PC-9 (cell line): ENCODE measurements around the gene IL4I1.

Experiments
- EZH2 ChIP-seq: fragments of 200-600 bp; sonication (generic); IDR thresholded peaks from 2 replicates; pipeline ENCODE4 v1.8.0; 2017; ENCODE audit warnings: antibody characterized with exemption, low read depth
- TF ChIP-seq, protein P1 (sequence below): fragments of 200-600 bp; sonication (generic); conservative IDR thresholded peaks from 2 replicates; pipeline ENCODE4 v1.6.1; 2017; ENCODE audit warnings: mixed run types, antibody characterized with exemption, mild to moderate bottlenecking, moderate library complexity

DNA sequence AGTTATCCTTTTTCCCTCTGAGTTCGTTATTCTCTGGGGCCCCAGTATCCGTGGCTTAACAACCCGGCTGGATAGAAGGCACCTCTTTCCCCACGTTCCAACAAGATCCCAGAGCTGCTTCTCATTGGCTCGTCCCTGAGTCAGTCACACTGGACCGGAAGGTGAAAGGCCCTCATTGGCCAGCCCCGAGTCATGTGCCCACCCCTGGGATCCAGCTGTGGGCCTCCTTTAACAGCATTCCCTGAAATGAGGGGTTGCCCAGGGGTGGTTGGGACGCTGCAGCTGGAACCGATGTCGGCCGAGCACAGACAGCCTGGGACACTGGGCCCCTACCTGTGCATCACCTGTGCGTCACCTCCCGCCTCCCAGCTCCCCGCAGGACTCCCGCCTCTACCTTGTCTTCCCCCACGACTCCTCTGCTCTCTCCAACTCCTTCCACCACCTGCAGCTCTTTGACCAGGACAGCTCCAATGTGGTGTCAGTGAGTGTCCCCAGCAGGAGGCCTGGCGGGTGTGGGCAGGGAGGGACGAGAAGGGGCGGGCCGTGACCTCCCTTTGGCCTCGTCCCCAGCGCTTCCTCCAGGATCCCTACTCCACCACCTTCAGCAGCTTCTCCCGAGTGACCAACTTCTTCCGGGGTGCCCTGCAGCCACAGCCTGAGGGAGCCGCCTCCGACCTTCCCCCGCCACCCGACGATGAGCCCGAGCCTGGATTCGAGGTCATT is 14.9 kb downstream of the IL4I1 start:
- TF ChIP-seq, protein P1, sequence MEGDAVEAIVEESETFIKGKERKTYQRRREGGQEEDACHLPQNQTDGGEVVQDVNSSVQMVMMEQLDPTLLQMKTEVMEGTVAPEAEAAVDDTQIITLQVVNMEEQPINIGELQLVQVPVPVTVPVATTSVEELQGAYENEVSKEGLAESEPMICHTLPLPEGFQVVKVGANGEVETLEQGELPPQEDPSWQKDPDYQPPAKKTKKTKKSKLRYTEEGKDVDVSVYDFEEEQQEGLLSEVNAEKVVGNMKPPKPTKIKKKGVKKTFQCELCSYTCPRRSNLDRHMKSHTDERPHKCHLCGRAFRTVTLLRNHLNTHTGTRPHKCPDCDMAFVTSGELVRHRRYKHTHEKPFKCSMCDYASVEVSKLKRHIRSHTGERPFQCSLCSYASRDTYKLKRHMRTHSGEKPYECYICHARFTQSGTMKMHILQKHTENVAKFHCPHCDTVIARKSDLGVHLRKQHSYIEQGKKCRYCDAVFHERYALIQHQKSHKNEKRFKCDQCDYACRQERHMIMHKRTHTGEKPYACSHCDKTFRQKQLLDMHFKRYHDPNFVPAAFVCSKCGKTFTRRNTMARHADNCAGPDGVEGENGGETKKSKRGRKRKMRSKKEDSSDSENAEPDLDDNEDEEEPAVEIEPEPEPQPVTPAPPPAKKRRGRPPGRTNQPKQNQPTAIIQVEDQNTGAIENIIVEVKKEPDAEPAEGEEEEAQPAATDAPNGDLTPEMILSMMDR: no peak
- TF ChIP-seq EZH2: no peak
